K562 (cell line): ENCODE data around the gene SEMA4G. TPM values are rescaled to one million over a fixed set of nuclear protein-coding genes. Genes with fewer than 3 reads are reported as not detected.
A peak's percentile ranks its signal among the peaks of the same experiment; 100 is the strongest.

Source experiments
- ATAC-seq: fragments of 200-7000 bp; cut with Tn5 transposase; 3 replicates; pipeline ENCODE4 v1.9.1; 2020; ENCODE audit warnings: moderate library complexity
- BruUV-seq: library from RNA; stranded (reverse); fragments of 400-500 nt; replicated peaks from 2 replicates; lab custom pipeline; 2021; lab: Mats Ljungman, UMichigan
- CTCF ChIA-PET: fragments of 300-600 bp; formaldehyde crosslinking; extraction: SDS; loops from one replicate; lab custom pipeline; 2021; ENCODE audit warnings: low intra/inter-chr PET ratio; lab: Yijun Ruan, JAX
- POLR2A ChIA-PET: fragments of 300-600, 350-650 bp; sonication (Branson Sonifier 250); formaldehyde crosslinking; extraction: SDS; loops from one replicate; lab custom pipeline; 2021; ENCODE audit warnings: antibody characterized with exemption, inconsistent platforms; lab: Yijun Ruan, JAX
- DNase-seq, 4 experiments: peaks; one replicate each; pipeline versions ENCODE4 v3.0.0 to v3.0.0-alpha.2; 2011 to 2018; ENCODE audit warnings: low spot score in 3 of 4, mixed read lengths in 3 of 4; ENCODE audit errors: extremely low read depth in 1 of 4
- FAIRE-seq: peaks from 2 replicates; lab custom pipeline; 2011; peaks lifted over from hg19 to GRCh38; lab: Jason Lieb, UNC
- H2AFZ ChIP-seq: 2 replicates; pipeline ENCODE4 v1.6.0; 2011; ENCODE audit warnings: low read depth, low read length, control low read depth, inconsistent platforms
- H3K27ac ChIP-seq: fragments of 200-600 bp; 3 replicates; pipeline ENCODE4 v1.8.0; 2011; ENCODE audit warnings: low read depth, mild to moderate bottlenecking, control low read depth, inconsistent platforms, low read length, moderate library complexity, mixed read lengths; ENCODE audit errors: extremely low read depth
- H3K27me3 ChIP-seq, 2 experiments: fragments of 300-600 bp in 1 of 2; 2 replicates in 1 of 2; 3 replicates in 1 of 2; pipeline versions ENCODE4 v1.6.0 to v1.8.0; 2011; ENCODE audit warnings: inconsistent platforms in 2 of 2, low read length in 2 of 2, mild to moderate bottlenecking in 1 of 2, mixed read lengths in 1 of 2, moderate library complexity in 1 of 2; ENCODE audit not compliant: control insufficient read depth in 2 of 2, insufficient read depth in 2 of 2
- H3K36me3 ChIP-seq: fragments of 300-600 bp; 3 replicates; pipeline ENCODE4 v1.8.0; 2011; ENCODE audit warnings: mild to moderate bottlenecking, low read length, inconsistent platforms; ENCODE audit not compliant: control insufficient read depth, insufficient read depth
- H3K4me1 ChIP-seq, 2 experiments: fragments of 200-600 bp in 1 of 2; replicated peaks in 1 of 2; 2 replicates in 1 of 2; 3 replicates in 1 of 2; pipeline versions ENCODE4 v1.5.1 to v1.8.0; 2011; ENCODE audit warnings: inconsistent platforms in 2 of 2, low read length in 2 of 2, mild to moderate bottlenecking in 1 of 2, mixed read lengths in 1 of 2, moderate library complexity in 1 of 2; ENCODE audit not compliant: control insufficient read depth in 2 of 2, insufficient read depth in 2 of 2
- H3K4me2 ChIP-seq: 2 replicates; pipeline ENCODE4 v1.6.1; 2011; ENCODE audit warnings: low read length, control low read depth, inconsistent platforms, mixed read lengths; ENCODE audit not compliant: insufficient read depth
- H3K4me3 ChIP-seq: fragments of 200-600 bp; sonication (generic), shearing (Covaris generic); 2 replicates; pipeline ENCODE4 v1.5.1; 2016; ENCODE audit warnings: control low read depth, inconsistent platforms
- H3K79me2 ChIP-seq: fragments of 200-600 bp; 3 replicates; pipeline ENCODE4 v1.8.0; 2011; ENCODE audit warnings: low read length, inconsistent platforms; ENCODE audit not compliant: control insufficient read depth, insufficient read depth
- H3K9ac ChIP-seq, 2 experiments: 2 replicates each; pipeline versions ENCODE4 v1.6.0 to v1.6.1; 2011; ENCODE audit warnings: low read depth in 2 of 2, low read length in 2 of 2, control low read depth in 1 of 2, inconsistent platforms in 1 of 2, mild to moderate bottlenecking in 1 of 2, mixed read lengths in 1 of 2; ENCODE audit not compliant: insufficient read depth in 1 of 2
- H3K9me1 ChIP-seq: one replicate; pipeline ENCODE4 v1.6.0; 2011; ENCODE audit warnings: inconsistent platforms, mild to moderate bottlenecking, low read length, moderate library complexity; ENCODE audit not compliant: control insufficient read depth, insufficient read depth
- H3K9me3 ChIP-seq: replicated peaks from 2 replicates; pipeline ENCODE4 v1.5.1; 2011; ENCODE audit warnings: low read depth, low read length, inconsistent platforms; ENCODE audit not compliant: control insufficient read depth, insufficient read depth
- H4K20me1 ChIP-seq: replicated peaks from 2 replicates; pipeline ENCODE4 v1.6.1; 2011; ENCODE audit warnings: low read length, inconsistent platforms, mixed read lengths; ENCODE audit not compliant: control insufficient read depth, insufficient read depth
- CBFA2T2 ChIP-seq: fragments of 450-650 bp; conservative IDR thresholded peaks from 2 replicates; pipeline ENCODE4 v1.6.1; 2017; ENCODE audit warnings: mild to moderate bottlenecking
- FOXJ2 ChIP-seq: fragments of 200-800 bp; sonication (Bioruptor generic); IDR thresholded peaks from 2 replicates; pipeline ENCODE4 v1.6.1; 2016; ENCODE audit warnings: missing genetic modification characterization, missing compliant biosample characterization
- ILF3 ChIP-seq: fragments of 450-650 bp; IDR thresholded peaks from 2 replicates; pipeline ENCODE4 v1.6.1; 2018; ENCODE audit warnings: antibody characterized with exemption, mild to moderate bottlenecking, moderate library complexity, borderline replicate concordance
- POLR3A ChIP-seq: IDR thresholded peaks from 2 replicates; pipeline ENCODE4 v1.6.1; 2011; ENCODE audit warnings: borderline replicate concordance, mild to moderate bottlenecking, moderate library complexity; ENCODE audit not compliant: insufficient read length, insufficient read depth; ENCODE audit errors: extremely low read depth
- PRPF4 ChIP-seq: fragments of 200-400 bp; formaldehyde crosslinking; IDR thresholded peaks from one replicate; pipeline ENCODE4 v1.6.1; 2017; ENCODE audit warnings: low read length, low read depth, mild to moderate bottlenecking; ENCODE audit not compliant: insufficient read depth, poor library complexity, severe bottlenecking
- RAD21 ChIP-seq, 2 experiments: fragments of 250-450 bp in 1 of 2; fragments of 450-650 bp in 1 of 2; sonication (Bioruptor Pico) in 1 of 2; formaldehyde crosslinking in 1 of 2; IDR thresholded peaks in 1 of 2; conservative IDR thresholded peaks in 1 of 2; 2 replicates each; pipeline versions ENCODE4 v1.4.0 to v1.8.0; 2020 to 2022; ENCODE audit warnings: mild to moderate bottlenecking in 2 of 2, moderate library complexity in 1 of 2
- SMARCC2 ChIP-seq: fragments of 450-650 bp; IDR thresholded peaks from 2 replicates; pipeline ENCODE4 v1.6.1; 2017; ENCODE audit warnings: antibody characterized with exemption, moderate library complexity, mild to moderate bottlenecking, low read depth
- SMC3 ChIP-seq: conservative IDR thresholded peaks from 2 replicates; pipeline ENCODE4 v1.6.1; 2011; ENCODE audit warnings: low read depth, low read length, improper control_type of control experiment; ENCODE audit not compliant: insufficient read depth
- ZBTB17 ChIP-seq: fragments of 450-650 bp; formaldehyde crosslinking; IDR thresholded peaks from 2 replicates; pipeline ENCODE4 v1.4.0; 2020; ENCODE audit warnings: mild to moderate bottlenecking
- WGBS: fragments of 100-300 bp; shearing (Covaris generic); methylation state at CpG from one replicate; pipeline ENCODE4 v1.1.6; 2016; ENCODE audit warnings: low coverage, mixed read lengths; ENCODE audit not compliant: insufficient coverage; ENCODE audit errors: missing lambda C conversion rate; 5-methylcytosine and 5-hydroxymethylcytosine counted together
- in situ Hi-C: fragments of 300-500 bp; cut with MboI; formaldehyde crosslinking; loops from 4 replicates; pipeline ENCODE4 v1.15.0; 2018; ENCODE audit warnings: inconsistent platforms, mixed read lengths
- intact Hi-C: fragments of 100-400 bp; cut with micrococcal nuclease; formaldehyde crosslinking; loops from 2 replicates; pipeline ENCODE4 v1.14.2; 2022
- polyA plus RNA-seq, 8 experiments: library from polyadenylated mRNA; depleted of rRNA in 4 of 8; stranded (reverse) in 5 of 8; unstranded in 3 of 8; fragments of >200 nt; fragmentation: Nextera tagmentation in 2 of 8; fragmentation: Illumina TruSeq in 1 of 8; extraction: Ambion mirVana in 2 of 8; extraction: Trizol in 1 of 8; gene quantifications; 2 replicates each; pipeline versions ENCODE4 v1.2.1 to v1.2.3, GENCODE V29; 2011 to 2014; ENCODE audit warnings: inconsistent platforms in 1 of 8, missing spikeins in 1 of 8
- total RNA-seq, 7 experiments: library from RNA; depleted of rRNA in 6 of 7; stranded (reverse); fragments of >200 nt in 6 of 7; fragmentation: Illumina TruSeq in 2 of 7; extraction: Trizol in 2 of 7; gene quantifications; 2 replicates each; pipeline versions ENCODE4 v1.2.1 to v1.2.3, GENCODE V29; 2011 to 2021; ENCODE audit warnings: low replicate concordance in 1 of 7
- TF ChIP-seq, protein P1 (sequence below): IDR thresholded peaks from 2 replicates; pipeline ENCODE4 v1.6.1; 2011; ENCODE audit warnings: borderline replicate concordance, low read depth, mild to moderate bottlenecking, moderate library complexity, low read length; ENCODE audit not compliant: insufficient read depth, poor library complexity, severe bottlenecking
- TF ChIP-seq, protein P2 (sequence below), 2 experiments: fragments of 450-650 bp in 1 of 2; sonication (generic) in 1 of 2; formaldehyde crosslinking in 1 of 2; IDR thresholded peaks in 1 of 2; conservative IDR thresholded peaks in 1 of 2; 2 replicates each; pipeline versions ENCODE4 v1.6.1 to v1.8.1; 2016 to 2023; ENCODE audit warnings: mild to moderate bottlenecking in 2 of 2, moderate library complexity in 2 of 2, inconsistent platforms in 1 of 2, missing genetic modification reagents in 1 of 2
- TF ChIP-seq, protein P3 (sequence below): fragments of 450-650 bp; conservative IDR thresholded peaks from 2 replicates; pipeline ENCODE4 v1.6.1; 2016; ENCODE audit warnings: missing genetic modification characterization, low read depth, mild to moderate bottlenecking, missing compliant biosample characterization, moderate library complexity

The SEMA4G gene
- total and polyA plus RNA-seq, 9 of the 15 experiments (the other 6 are each of a cell fraction or from before 2014, with no cell fraction given) = 0.40 to 7.8 (median 1.8) TPM

DNA sequence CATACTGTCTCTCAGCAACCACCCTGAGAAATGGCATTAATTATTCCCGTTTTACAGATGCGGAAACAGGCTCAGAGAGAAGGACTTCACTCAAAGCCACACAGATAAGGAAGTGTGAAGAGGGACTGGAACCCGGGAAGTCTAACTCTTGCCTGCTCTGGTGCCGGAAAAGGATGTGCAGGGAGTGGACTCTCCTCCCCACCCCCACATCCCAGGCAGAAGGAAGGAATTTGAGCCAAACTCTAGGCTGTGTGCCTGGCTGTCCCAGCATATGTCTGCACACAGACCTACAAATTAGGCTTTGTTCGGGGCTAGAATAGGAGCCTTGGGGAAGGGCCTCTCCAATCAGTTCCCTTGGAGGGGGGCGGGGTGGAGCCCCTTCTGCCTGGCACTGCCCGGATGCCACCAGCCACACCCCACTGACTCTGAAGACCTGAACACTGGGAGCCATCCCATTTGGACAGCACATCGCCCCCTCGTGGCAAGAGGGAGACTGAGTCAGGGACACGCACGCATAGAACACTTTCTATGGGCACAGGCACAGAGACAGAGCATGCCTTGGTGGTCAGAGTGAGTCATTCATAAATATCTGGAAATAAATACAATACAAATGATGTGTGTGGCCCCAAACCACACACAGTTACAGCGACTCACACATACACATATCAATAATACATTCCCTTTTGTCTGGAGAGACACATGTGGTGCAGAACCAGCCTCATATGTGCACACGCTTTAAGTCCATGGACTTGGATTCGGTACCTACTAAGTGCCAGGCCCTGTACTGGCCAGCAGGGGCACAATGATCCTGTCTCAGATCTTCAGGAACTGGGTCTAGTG, 43.4 kb downstream of the SEMA4G start:
- DNase-seq (peak; percentile 51 to 75 (median 58)), ATAC-seq (peak; percentile 78), FAIRE-seq (peak; percentile 90)
- Histone ChIP-seq H3K9ac (no peak overlapping the region), H3K9me1 (no peaks in the 10 kb centered on the region), H3K4me1 (peaks cover 14 to 38% of the 10 kb centered on the region in 2 experiments; a peak in 4 of 5 replicates), H3K27me3 (no peaks in the 10 kb centered on the region), H2AFZ (peak overlapping the region; percentile 53; the same call in 1 of the 2 replicates), H4K20me1 (no peaks in the 10 kb centered on the region), H3K36me3 (no peaks in the 10 kb centered on the region), H3K27ac (no peak overlapping the region), H3K9me3 (no peaks in the 10 kb centered on the region), H3K4me3 (no peak overlapping the region), H3K79me2 (no peaks in the 10 kb centered on the region), H3K4me2 (no peak overlapping the region)
- in situ Hi-C loops = loop anchor here (10.0 kb wide), 1 partner anchor 458 kb away; no protein-coding TSS in a partner anchor
- no TSS peak for BruUV-seq
- ChIA-PET CTCF (interaction anchor here (5.8 kb wide), 1 partner anchor 16 kb away, joined by 150 read pairs; the partner anchor contains the start of gene LZTS2), POLR2A (no interaction called here)
- 9% methylated on average over 11 of the region's 14 CpGs for WGBS
- intact Hi-C loops = loop anchor here (10.0 kb wide), 1 partner anchor 52 kb away; the partner anchor contains the start of gene KAZALD1
- TF ChIP-seq FOXJ2 (no peak), ILF3 (no peak), CBFA2T2 (no peak), SMC3 (0 out of 2 replicates have a peak, but pooled peaks have one; percentile 25), SMARCC2 (no peak), PRPF4 (no peak), POLR3A (no peak), RAD21 (CRISPR knock-in tag; conservative IDR thresholded peaks at IDR 0.05 in 1 of 2, IDR thresholded peaks at IDR 0.05 in 1 of 2) (peak; percentile 19 to 56; a peak in 2 of 4 replicates), ZBTB17 (CRISPR knock-in tag) (no peak)
- TF ChIP-seq, protein P1, sequence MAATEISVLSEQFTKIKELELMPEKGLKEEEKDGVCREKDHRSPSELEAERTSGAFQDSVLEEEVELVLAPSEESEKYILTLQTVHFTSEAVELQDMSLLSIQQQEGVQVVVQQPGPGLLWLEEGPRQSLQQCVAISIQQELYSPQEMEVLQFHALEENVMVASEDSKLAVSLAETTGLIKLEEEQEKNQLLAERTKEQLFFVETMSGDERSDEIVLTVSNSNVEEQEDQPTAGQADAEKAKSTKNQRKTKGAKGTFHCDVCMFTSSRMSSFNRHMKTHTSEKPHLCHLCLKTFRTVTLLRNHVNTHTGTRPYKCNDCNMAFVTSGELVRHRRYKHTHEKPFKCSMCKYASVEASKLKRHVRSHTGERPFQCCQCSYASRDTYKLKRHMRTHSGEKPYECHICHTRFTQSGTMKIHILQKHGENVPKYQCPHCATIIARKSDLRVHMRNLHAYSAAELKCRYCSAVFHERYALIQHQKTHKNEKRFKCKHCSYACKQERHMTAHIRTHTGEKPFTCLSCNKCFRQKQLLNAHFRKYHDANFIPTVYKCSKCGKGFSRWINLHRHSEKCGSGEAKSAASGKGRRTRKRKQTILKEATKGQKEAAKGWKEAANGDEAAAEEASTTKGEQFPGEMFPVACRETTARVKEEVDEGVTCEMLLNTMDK = peak; percentile 17
- TF ChIP-seq, protein P2, sequence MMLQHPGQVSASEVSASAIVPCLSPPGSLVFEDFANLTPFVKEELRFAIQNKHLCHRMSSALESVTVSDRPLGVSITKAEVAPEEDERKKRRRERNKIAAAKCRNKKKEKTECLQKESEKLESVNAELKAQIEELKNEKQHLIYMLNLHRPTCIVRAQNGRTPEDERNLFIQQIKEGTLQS (IDR thresholded peaks at IDR 0.05) = no peak
- TF ChIP-seq, protein P2 (CRISPR knock-in tag; conservative IDR thresholded peaks at IDR 0.05) = no peak
- TF ChIP-seq, protein P3, sequence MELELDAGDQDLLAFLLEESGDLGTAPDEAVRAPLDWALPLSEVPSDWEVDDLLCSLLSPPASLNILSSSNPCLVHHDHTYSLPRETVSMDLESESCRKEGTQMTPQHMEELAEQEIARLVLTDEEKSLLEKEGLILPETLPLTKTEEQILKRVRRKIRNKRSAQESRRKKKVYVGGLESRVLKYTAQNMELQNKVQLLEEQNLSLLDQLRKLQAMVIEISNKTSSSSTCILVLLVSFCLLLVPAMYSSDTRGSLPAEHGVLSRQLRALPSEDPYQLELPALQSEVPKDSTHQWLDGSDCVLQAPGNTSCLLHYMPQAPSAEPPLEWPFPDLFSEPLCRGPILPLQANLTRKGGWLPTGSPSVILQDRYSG (tag) = no peak
